GM12874 (cell line): ENCODE results near the gene TUT7.
A peak's percentile ranks its signal among the peaks of the same experiment; 100 is the strongest.

Experiments
- CTCF ChIP-seq: IDR thresholded peaks from 2 replicates; pipeline ENCODE4 v1.5.1; 2011; ENCODE audit warnings: low read depth, mild to moderate bottlenecking, control low read depth, low read length, moderate library complexity; ENCODE audit not compliant: insufficient read depth

Gene TUT7

GRCh38 chr9:86246752-86247161 is 107.5 kb downstream of the TUT7 start:
- peak; percentile 22; the same call in 1 of the 2 replicates for TF ChIP-seq CTCF

- TF ChIP-seq CTCF = no peak
Observed at GRCh38 chr9:86242071-86242470, 112.1 kb downstream of the TUT7 start.

GRCh38 chr9:86241216-86241615 is 113.0 kb downstream of the TUT7 start:
- no peak for TF ChIP-seq CTCF

- no peak for TF ChIP-seq CTCF
Observed at GRCh38 chr9:86238861-86239770, 115.1 kb downstream of the TUT7 start.
